ENCODE data around the gene KIF21B.

KIF21B gene

DNA sequence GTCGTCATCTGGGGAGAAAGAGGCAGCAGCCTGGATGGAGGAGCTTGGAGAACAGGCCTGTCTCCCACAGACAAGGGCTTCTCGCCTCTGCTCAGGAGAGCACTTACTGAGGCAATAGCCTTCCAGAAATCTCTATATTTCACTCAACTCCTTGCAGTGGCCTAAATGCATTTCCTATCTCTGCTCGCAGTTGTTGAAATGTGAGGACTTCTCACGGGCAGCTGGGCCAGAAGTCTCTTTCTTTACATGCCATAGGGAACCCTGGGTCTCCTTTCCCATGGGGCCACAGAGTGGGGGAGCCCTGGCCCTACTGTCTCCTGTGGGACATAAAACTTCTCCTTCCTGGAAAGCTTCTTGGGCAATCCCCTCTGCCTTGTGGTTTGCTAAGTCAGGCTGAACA is 43.5 kb upstream of the KIF21B start:
- H3K4me3 ChIP-seq (ENCODE audit: low read depth, low read length): no peak overlapping the region
- TF ChIP-seq, protein P1, sequence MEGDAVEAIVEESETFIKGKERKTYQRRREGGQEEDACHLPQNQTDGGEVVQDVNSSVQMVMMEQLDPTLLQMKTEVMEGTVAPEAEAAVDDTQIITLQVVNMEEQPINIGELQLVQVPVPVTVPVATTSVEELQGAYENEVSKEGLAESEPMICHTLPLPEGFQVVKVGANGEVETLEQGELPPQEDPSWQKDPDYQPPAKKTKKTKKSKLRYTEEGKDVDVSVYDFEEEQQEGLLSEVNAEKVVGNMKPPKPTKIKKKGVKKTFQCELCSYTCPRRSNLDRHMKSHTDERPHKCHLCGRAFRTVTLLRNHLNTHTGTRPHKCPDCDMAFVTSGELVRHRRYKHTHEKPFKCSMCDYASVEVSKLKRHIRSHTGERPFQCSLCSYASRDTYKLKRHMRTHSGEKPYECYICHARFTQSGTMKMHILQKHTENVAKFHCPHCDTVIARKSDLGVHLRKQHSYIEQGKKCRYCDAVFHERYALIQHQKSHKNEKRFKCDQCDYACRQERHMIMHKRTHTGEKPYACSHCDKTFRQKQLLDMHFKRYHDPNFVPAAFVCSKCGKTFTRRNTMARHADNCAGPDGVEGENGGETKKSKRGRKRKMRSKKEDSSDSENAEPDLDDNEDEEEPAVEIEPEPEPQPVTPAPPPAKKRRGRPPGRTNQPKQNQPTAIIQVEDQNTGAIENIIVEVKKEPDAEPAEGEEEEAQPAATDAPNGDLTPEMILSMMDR (IDR thresholded peaks at IDR 0.05; ENCODE audit: low read depth, low read length): no peak
- TF ChIP-seq, protein P2, sequence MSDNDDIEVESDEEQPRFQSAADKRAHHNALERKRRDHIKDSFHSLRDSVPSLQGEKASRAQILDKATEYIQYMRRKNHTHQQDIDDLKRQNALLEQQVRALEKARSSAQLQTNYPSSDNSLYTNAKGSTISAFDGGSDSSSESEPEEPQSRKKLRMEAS (IDR thresholded peaks at IDR 0.05; ENCODE audit: low read depth, low read length): no peak
- TF ChIP-seq POLR2A (IDR thresholded peaks at IDR 0.05; ENCODE audit: extremely low read depth, insufficient read length): no peak
- TF ChIP-seq MYC (IDR thresholded peaks at IDR 0.05; ENCODE audit: low read depth, low read length): no peak
- peak; percentile 31 for DNase-seq (ENCODE audit: low read depth)

DNA sequence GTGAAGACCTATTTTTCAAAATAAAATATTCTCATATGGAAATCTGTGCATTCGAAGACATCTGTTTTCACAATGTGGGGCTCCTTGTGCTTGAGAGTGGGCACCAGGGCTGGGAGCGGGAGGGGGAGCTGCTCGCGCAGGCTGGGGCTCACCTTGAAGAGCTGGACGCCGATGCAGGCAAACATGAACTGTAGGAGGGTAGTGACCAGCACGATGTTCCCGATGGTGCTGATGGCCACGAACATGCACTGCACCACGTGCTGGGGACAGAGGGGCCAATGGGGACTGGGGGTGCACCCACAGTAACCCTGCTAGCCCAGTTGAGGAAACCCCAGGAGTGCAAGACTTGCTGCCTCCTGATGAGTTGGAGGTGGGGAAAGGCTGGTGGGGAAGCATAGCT is 42.2 kb upstream of the KIF21B start:
- DNase-seq (ENCODE audit: low read depth): no peak
- TF ChIP-seq, protein P2 (IDR thresholded peaks at IDR 0.05; ENCODE audit: low read depth, low read length): no peak
- TF ChIP-seq, protein P1 (IDR thresholded peaks at IDR 0.05; ENCODE audit: low read depth, low read length): no peak
- no peak for TF ChIP-seq MYC (IDR thresholded peaks at IDR 0.05; ENCODE audit: low read depth, low read length)
- no peak for TF ChIP-seq POLR2A (IDR thresholded peaks at IDR 0.05; ENCODE audit: extremely low read depth, insufficient read length)
- H3K4me3 ChIP-seq (ENCODE audit: low read depth, low read length): no peak overlapping the region

DNA sequence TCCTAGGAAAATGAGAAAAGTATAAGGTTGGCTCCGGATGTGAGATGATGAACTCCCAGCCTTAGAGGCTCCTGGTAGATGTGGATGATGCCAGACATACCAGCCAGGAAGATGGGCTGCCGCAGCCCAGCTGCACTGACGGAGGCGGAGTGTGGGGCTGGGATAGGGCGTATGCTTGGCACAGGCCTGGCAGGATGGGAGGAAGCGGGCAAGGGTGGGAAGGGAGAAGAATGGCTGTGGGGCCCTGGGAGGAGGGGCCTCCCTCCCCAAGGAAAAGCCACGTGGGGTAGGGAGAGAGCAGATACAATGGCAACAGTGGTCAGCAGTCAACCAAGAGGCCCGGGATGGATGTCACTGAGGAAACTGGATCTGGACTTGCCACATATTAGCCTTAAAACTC is 41.3 kb upstream of the KIF21B start:
- DNase-seq (ENCODE audit: low read depth): no peak
- no peak overlapping the region for H3K4me3 ChIP-seq (ENCODE audit: low read depth, low read length)
- TF ChIP-seq, protein P2 (IDR thresholded peaks at IDR 0.05; ENCODE audit: low read depth, low read length): no peak
- TF ChIP-seq MYC (IDR thresholded peaks at IDR 0.05; ENCODE audit: low read depth, low read length) (no peak), POLR2A (IDR thresholded peaks at IDR 0.05; ENCODE audit: extremely low read depth, insufficient read length) (no peak)
- TF ChIP-seq, protein P1 (IDR thresholded peaks at IDR 0.05; ENCODE audit: low read depth, low read length): no peak

DNA sequence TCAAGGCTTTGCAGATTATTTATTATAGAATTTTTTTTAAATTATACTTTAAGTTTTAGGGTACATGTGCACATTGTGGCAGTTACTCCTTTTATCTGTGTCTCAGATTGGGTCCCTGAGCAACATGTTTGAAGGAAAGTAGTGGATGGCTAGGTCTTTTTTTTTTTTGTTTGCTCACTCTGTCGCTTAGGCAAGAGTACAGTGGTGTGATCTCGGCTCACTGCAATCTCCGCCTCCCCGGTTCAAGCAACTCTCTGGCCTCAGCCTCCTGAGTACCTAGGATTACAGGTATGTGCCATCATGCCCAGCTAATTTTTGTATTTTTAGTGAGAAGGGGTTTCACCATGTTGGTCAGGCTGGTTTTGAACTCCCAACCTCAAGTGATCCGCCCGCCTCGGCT is 39.6 kb upstream of the KIF21B start:
- TF ChIP-seq, protein P2 (IDR thresholded peaks at IDR 0.05; ENCODE audit: low read depth, low read length): no peak
- TF ChIP-seq POLR2A (IDR thresholded peaks at IDR 0.05; ENCODE audit: extremely low read depth, insufficient read length) (no peak), MYC (IDR thresholded peaks at IDR 0.05; ENCODE audit: low read depth, low read length) (no peak)
- TF ChIP-seq, protein P1 (IDR thresholded peaks at IDR 0.05; ENCODE audit: low read depth, low read length): no peak
- DNase-seq (ENCODE audit: low read depth): no peak
- H3K4me3 ChIP-seq (ENCODE audit: low read depth, low read length): no peak overlapping the region

DNA sequence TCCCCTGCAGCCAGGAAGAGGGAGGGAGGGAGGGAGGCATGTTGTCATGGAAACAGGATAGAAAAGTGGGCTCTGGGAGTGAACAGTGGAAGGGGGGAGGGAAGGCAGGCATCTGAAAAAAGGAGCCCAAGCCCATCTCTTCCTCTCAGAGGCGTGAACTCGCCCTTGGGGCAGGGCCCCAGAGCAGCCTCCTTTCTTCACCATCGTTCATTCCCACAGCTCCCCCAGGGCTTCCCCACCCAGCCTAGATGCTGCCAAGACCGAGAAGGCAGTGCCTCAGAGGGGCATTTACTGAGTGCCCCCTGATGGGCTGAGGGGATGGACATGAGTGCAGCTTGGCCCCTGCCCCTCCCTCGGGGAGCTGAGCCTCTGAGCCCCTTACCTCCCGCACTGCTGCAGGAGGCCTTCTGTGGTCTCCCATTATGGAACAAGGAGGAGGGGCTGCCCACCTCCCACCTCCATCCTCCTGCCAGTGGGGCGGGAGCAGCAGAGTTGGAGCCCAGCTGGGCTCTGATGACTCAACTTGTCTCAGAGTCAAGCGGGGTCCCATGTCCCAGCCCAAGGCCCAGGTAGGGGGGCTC is 39.1 kb upstream of the KIF21B start:
- no peak for TF ChIP-seq MYC (IDR thresholded peaks at IDR 0.05; ENCODE audit: low read depth, low read length)
- no peak for TF ChIP-seq POLR2A (IDR thresholded peaks at IDR 0.05; ENCODE audit: extremely low read depth, insufficient read length)
- TF ChIP-seq, protein P1 (IDR thresholded peaks at IDR 0.05; ENCODE audit: low read depth, low read length): no peak
- TF ChIP-seq, protein P2 (IDR thresholded peaks at IDR 0.05; ENCODE audit: low read depth, low read length): no peak
- no peak overlapping the region for H3K4me3 ChIP-seq (ENCODE audit: low read depth, low read length)
- DNase-seq (ENCODE audit: low read depth): no peak
